ENCODE measurements around the gene RPS6KA1.

GRCh38 chr1:26598890-26599289 lies 69.3 kb downstream of the RPS6KA1 start:
- TF ChIP-seq CTCF (IDR thresholded peaks at IDR 0.05) (no peak), POLR2A (IDR thresholded peaks at IDR 0.05) (no peak), EP300 (IDR thresholded peaks at IDR 0.05) (no peak)

Data from tibial nerve (tissue), 4 donors.